H1 (cell line): Measurements from ENCODE around the gene PCDHGA1. TPM values are rescaled to one million over a fixed set of nuclear protein-coding genes. Genes with fewer than 3 reads are reported as not detected.

ENCODE experiments used
- CTCF ChIA-PET: fragments of 300-600 bp; sonication (Branson Sonifier 250); formaldehyde crosslinking; loops from one replicate; lab custom pipeline; 2021; ENCODE audit not compliant: partially characterized antibody; lab: Charles Lee
- POLR2A ChIA-PET: fragments of 300-600 bp; sonication (Branson Sonifier 250); formaldehyde crosslinking; loops from one replicate; lab custom pipeline; 2021; ENCODE audit warnings: inconsistent platforms; ENCODE audit not compliant: partially characterized antibody; lab: Charles Lee
- DNase-seq, 2 experiments: peaks; one replicate each; pipeline versions ENCODE4 v3.0.0 to v3.0.0-alpha.2; 2010 to 2022; ENCODE audit warnings: low spot score in 2 of 2, low read depth in 1 of 2, mixed read lengths in 1 of 2
- FAIRE-seq: peaks from 2 replicates; lab custom pipeline; 2011; peaks lifted over from hg19 to GRCh38; lab: Jason Lieb, UNC
- H2AFZ ChIP-seq: 2 replicates; pipeline ENCODE4 v1.8.1; 2012; ENCODE audit warnings: low read length, inconsistent platforms
- H2AK5ac ChIP-seq: 2 replicates; pipeline ENCODE4 v1.6.1; 2013; ENCODE audit warnings: low read depth, low read length
- H2BK120ac ChIP-seq: replicated peaks from 2 replicates; pipeline ENCODE3; 2013; ENCODE audit warnings: low read depth, low read length, inconsistent platforms
- H2BK12ac ChIP-seq: 2 replicates; pipeline ENCODE4 v1.6.1; 2013; ENCODE audit warnings: low read depth, low read length
- H2BK15ac ChIP-seq: 2 replicates; pipeline ENCODE4 v1.6.1; 2013; ENCODE audit warnings: low read length
- H2BK20ac ChIP-seq: 2 replicates; pipeline ENCODE4 v1.6.1; 2013; ENCODE audit warnings: low read length
- H2BK5ac ChIP-seq: 2 replicates; pipeline ENCODE4 v1.6.1; 2013; ENCODE audit warnings: low read depth, low read length
- H3K14ac ChIP-seq: 2 replicates; pipeline ENCODE4 v1.6.1; 2013; ENCODE audit warnings: inconsistent platforms; ENCODE audit not compliant: insufficient read length
- H3K18ac ChIP-seq: 2 replicates; pipeline ENCODE4 v1.6.1; 2013; ENCODE audit warnings: low read length; ENCODE audit errors: extremely low read depth
- H3K23ac ChIP-seq: 2 replicates; pipeline ENCODE4 v1.6.1; 2013; ENCODE audit warnings: inconsistent platforms; ENCODE audit not compliant: insufficient read length
- H3K23me2 ChIP-seq: 2 replicates; pipeline ENCODE4 v1.6.1; 2013; ENCODE audit warnings: low read depth, low read length
- H3K27ac ChIP-seq: 2 replicates; pipeline ENCODE4 v1.6.1; 2011; ENCODE audit warnings: low read depth, low read length, inconsistent platforms
- H3K27me3 ChIP-seq, 4 experiments: replicated peaks in 1 of 4; 1 replicate in 1 of 4; 2 replicates in 3 of 4; pipeline versions ENCODE4 v1.6.1 to v1.8.1; 2011 to 2013; ENCODE audit warnings: low read length in 3 of 4, mild to moderate bottlenecking in 3 of 4, inconsistent platforms in 2 of 4, mixed read lengths in 2 of 4, moderate library complexity in 1 of 4; ENCODE audit not compliant: control insufficient read depth in 3 of 4, insufficient read depth in 3 of 4; ENCODE audit errors: extremely low read depth in 1 of 4
- H3K36me3 ChIP-seq, 4 experiments: 2 replicates each; pipeline versions ENCODE4 v1.6.1 to v1.8.1; 2011 to 2013; ENCODE audit warnings: mild to moderate bottlenecking in 4 of 4, low read length in 3 of 4, moderate library complexity in 2 of 4, control low read depth in 1 of 4, inconsistent platforms in 1 of 4; ENCODE audit not compliant: insufficient read depth in 4 of 4, control insufficient read depth in 2 of 4
- H3K4ac ChIP-seq: replicated peaks from 2 replicates; pipeline ENCODE3; 2013; ENCODE audit warnings: low read length, low read depth, mixed read lengths, inconsistent platforms; ENCODE audit not compliant: insufficient read length
- H3K4me1 ChIP-seq, 4 experiments: replicated peaks in 1 of 4; 1 replicate in 1 of 4; 2 replicates in 3 of 4; pipeline versions ENCODE4 v1.6.1 to v1.8.1; 2011 to 2013; ENCODE audit warnings: low read length in 3 of 4, inconsistent platforms in 2 of 4, mixed read lengths in 1 of 4; ENCODE audit not compliant: insufficient read depth in 4 of 4, control insufficient read depth in 3 of 4
- H3K4me2 ChIP-seq, 2 experiments: 2 replicates each; pipeline versions ENCODE4 v1.6.1 to v1.8.1; 2011 to 2013; ENCODE audit warnings: low read depth in 2 of 2, low read length in 2 of 2, control low read depth in 1 of 2, inconsistent platforms in 1 of 2, mild to moderate bottlenecking in 1 of 2; ENCODE audit not compliant: insufficient read depth in 1 of 2
- H3K4me3 ChIP-seq, 4 experiments: fragments of 200-600, 300-600 bp in 1 of 4; sonication (generic), shearing (Covaris generic), sonication (Bioruptor Twin) in 1 of 4; 2 replicates each; pipeline versions ENCODE4 v1.5.1 to v1.8.1; 2011 to 2016; ENCODE audit warnings: low read length in 4 of 4, low read depth in 3 of 4, control low read depth in 2 of 4, inconsistent platforms in 2 of 4, mild to moderate bottlenecking in 2 of 4, mixed read lengths in 1 of 4, moderate library complexity in 1 of 4; ENCODE audit not compliant: insufficient read depth in 2 of 4; ENCODE audit errors: extremely low read depth in 1 of 4
- H3K56ac ChIP-seq: replicated peaks from 2 replicates; pipeline ENCODE3; 2013; ENCODE audit warnings: low read depth, mild to moderate bottlenecking, mixed read lengths, low read length, inconsistent platforms; ENCODE audit not compliant: insufficient read length
- H3K79me1 ChIP-seq: 2 replicates; pipeline ENCODE4 v1.6.1; 2013; ENCODE audit warnings: low read depth, low read length, control low read depth
- H3K79me2 ChIP-seq, 2 experiments: 2 replicates each; pipeline versions ENCODE4 v1.6.1 to v1.8.1; 2012 to 2013; ENCODE audit warnings: low read length in 2 of 2, mild to moderate bottlenecking in 2 of 2, inconsistent platforms in 1 of 2; ENCODE audit not compliant: insufficient read depth in 2 of 2, control insufficient read depth in 1 of 2
- H3K9ac ChIP-seq, 4 experiments: replicated peaks in 1 of 4; 1 replicate in 1 of 4; 2 replicates in 3 of 4; pipeline versions ENCODE4 v1.6.1 to v1.8.1; 2011 to 2013; ENCODE audit warnings: low read depth in 3 of 4, low read length in 3 of 4, control low read depth in 2 of 4, mild to moderate bottlenecking in 2 of 4, moderate library complexity in 2 of 4, inconsistent platforms in 1 of 4; ENCODE audit errors: extremely low read depth in 1 of 4
- H3K9me3 ChIP-seq, 2 experiments: 2 replicates each; pipeline versions ENCODE4 v1.6.1 to v1.8.1; 2012 to 2013; ENCODE audit warnings: mild to moderate bottlenecking in 2 of 2, moderate library complexity in 2 of 2, control low read depth in 1 of 2, inconsistent platforms in 1 of 2, low read depth in 1 of 2, low read length in 1 of 2, mixed read lengths in 1 of 2; ENCODE audit not compliant: insufficient read depth in 2 of 2
- H4K20me1 ChIP-seq, 2 experiments: replicated peaks in 1 of 2; 2 replicates each; pipeline versions ENCODE3 to v1.8.1; 2011 to 2013; ENCODE audit warnings: inconsistent platforms in 2 of 2, low read length in 2 of 2, mild to moderate bottlenecking in 1 of 2; ENCODE audit not compliant: insufficient read depth in 2 of 2, control insufficient read depth in 1 of 2
- H4K5ac ChIP-seq: 2 replicates; pipeline ENCODE4 v1.6.1; 2013; ENCODE audit warnings: low read length, low read depth, mixed read lengths, inconsistent platforms; ENCODE audit not compliant: insufficient read length
- H4K8ac ChIP-seq: 2 replicates; pipeline ENCODE4 v1.8.0; 2013; ENCODE audit warnings: mild to moderate bottlenecking, moderate library complexity, low read length, inconsistent platforms; ENCODE audit not compliant: insufficient read depth; ENCODE audit errors: extremely low read depth
- H4K91ac ChIP-seq: replicated peaks from 2 replicates; pipeline ENCODE3; 2013; ENCODE audit warnings: low read length, mixed read lengths, inconsistent platforms; ENCODE audit not compliant: insufficient read length
- JUND ChIP-seq: IDR thresholded peaks from 2 replicates; pipeline ENCODE4 v1.6.1; 2011; ENCODE audit warnings: mild to moderate bottlenecking, improper control_type of control experiment, low read length
- WGBS, 2 experiments: shearing (Covaris generic) in 1 of 2; methylation state at CpG; one replicate each; pipeline versions ENCODE4 v1.1.6 to v1.1.7; 2013 to 2015; ENCODE audit warnings: low lambda C conversion rate in 2 of 2, mixed read lengths in 2 of 2, inconsistent platforms in 1 of 2, low coverage in 1 of 2, missing lambda C conversion rate in 1 of 2; ENCODE audit not compliant: insufficient replicate concordance in 2 of 2, insufficient coverage in 1 of 2, insufficient read length in 1 of 2; ENCODE audit errors: extremely low coverage in 1 of 2, missing lambda C conversion rate in 1 of 2; 5-methylcytosine and 5-hydroxymethylcytosine counted together
- polyA plus RNA-seq, 7 experiments: library from polyadenylated mRNA; depleted of rRNA in 3 of 7; stranded (reverse) in 5 of 7; unstranded in 2 of 7; fragments of >200 nt in 5 of 7; fragments of 200-250 nt in 2 of 7; gene quantifications; 1 replicate in 5 of 7; 2 replicates in 1 of 7; 4 replicates in 1 of 7; pipeline versions ENCODE4 v1.2.1 to v1.2.3, GENCODE V29; 2011 to 2013; ENCODE audit warnings: missing spikeins in 2 of 7, mixed read lengths in 2 of 7
- total RNA-seq: library from RNA; stranded (reverse); fragmentation: NEBNext Ultra II Directional; extraction: Animal tissue kit (Norgen Biotek cat#: 25700); gene quantifications from 2 replicates; pipeline ENCODE4 v1.2.1, GENCODE V29; 2021

The PCDHGA1 gene
- total and polyA plus RNA-seq, 2 of the 8 experiments (the other 6 are each of a cell fraction or from before 2014, with no cell fraction given) = 0.57 to 0.89 TPM

DNA sequence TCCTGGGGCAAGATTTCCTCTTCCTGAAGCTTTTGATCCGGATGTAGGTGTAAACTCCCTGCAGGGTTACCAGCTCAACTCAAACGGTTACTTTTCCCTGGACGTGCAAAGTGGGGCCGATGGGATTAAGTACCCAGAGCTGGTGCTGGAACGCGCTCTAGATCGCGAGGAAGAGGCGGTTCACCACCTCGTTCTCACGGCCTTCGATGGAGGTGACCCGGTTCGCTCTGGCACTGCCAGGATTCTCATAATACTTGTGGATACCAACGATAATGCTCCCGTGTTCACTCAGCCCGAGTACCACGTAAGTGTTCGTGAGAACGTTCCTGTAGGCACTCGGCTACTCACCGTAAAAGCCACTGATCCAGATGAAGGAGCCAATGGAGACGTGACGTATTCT is 25.3 kb downstream of the PCDHGA1 start:
- FAIRE-seq = no peak
- Histone ChIP-seq H3K4ac (no peak overlapping the region), H3K9ac (no peak overlapping the region), H3K79me2 (no peaks in the 10 kb centered on the region), H2BK120ac (no peak overlapping the region)
- TF ChIP-seq JUND = no peak
- TF ChIP-seq, all 59 proteins: peak for 0
- Histone ChIP-seq H2BK20ac (no peak overlapping the region), H3K23ac (no peak overlapping the region), H3K36me3 (peaks cover 0 to 13% (median 4%) of the 10 kb centered on the region in 4 experiments; a peak in 4 of 8 replicates), H3K9me3 (peaks cover 34 to 50% of the 10 kb centered on the region in 2 experiments), H3K79me1 (no peaks in the 10 kb centered on the region), H3K56ac (no peak overlapping the region), H2BK15ac (no peak overlapping the region), H3K23me2 (no peaks in the 10 kb centered on the region), H4K20me1 (no peaks in the 10 kb centered on the region), H2BK5ac (no peak overlapping the region), H2AK5ac (no peak overlapping the region), H3K4me2 (no peak overlapping the region), H3K4me3 (no peak overlapping the region), H3K27me3 (no peaks in the 10 kb centered on the region), H4K91ac (no peak overlapping the region), H4K8ac (no peak overlapping the region), H2BK12ac (no peak overlapping the region), H3K18ac (no peak overlapping the region), H3K27ac (no peak overlapping the region), H4K5ac (no peak overlapping the region), H3K14ac (no peak overlapping the region), H2AFZ (no peak overlapping the region), H3K4me1 (0 out of 7 replicates have a peak, but pooled peaks cover 0 to 1% (median 0%) of the 10 kb centered on the region in 4 experiments)
- CTCF ChIA-PET = interaction anchor here (0.6 to 4.4 kb wide), 42 partner anchors 8 to 279 kb away, joined by 3 to 28 read pairs (median 5); partner anchors contain the start of genes PCDHB10, PCDHB14, PCDHB15 and PCDHB16
- WGBS, 2 experiments = 96% methylated on average over 24 of the region's 24 CpGs; no CpG with 5 or more reads in 1 of the 2 experiments
- POLR2A ChIA-PET = interaction anchor here (0.7 kb wide), 1 partner anchor 163 kb away, joined by 3 read pairs; no protein-coding TSS in a partner anchor
- no peak for DNase-seq
